Testis (tissue), 3 donors: ENCODE results near the gene COQ7. TPM values are rescaled to one million over a fixed set of nuclear protein-coding genes. Genes with fewer than 3 reads are reported as not detected.

Experiments
- DNase-seq: peaks from one replicate; pipeline ENCODE4 v3.0.0-alpha.2; 2019
- H3K27ac ChIP-seq, 2 donors: fragments of 200-600 bp; sonication (generic); one replicate each; pipeline ENCODE4 v1.5.1; 2019
- H3K27me3 ChIP-seq: fragments of 200-600 bp; sonication (generic); one replicate; pipeline ENCODE4 v1.5.1; 2019
- H3K36me3 ChIP-seq: fragments of 200-600 bp; sonication (generic); one replicate; pipeline ENCODE4 v1.5.1; 2017; ENCODE audit warnings: low read depth; ENCODE audit errors: missing control alignments
- H3K4me1 ChIP-seq: fragments of 200-600 bp; sonication (generic); one replicate; pipeline ENCODE4 v1.5.1; 2019
- H3K4me3 ChIP-seq, 2 donors: fragments of 200-600 bp; sonication (generic); one replicate each; pipeline ENCODE4 v1.5.1; 2017 to 2019
- H3K9me3 ChIP-seq: fragments of 200-600 bp; sonication (generic); one replicate; pipeline ENCODE4 v1.5.1; 2017
- POLR2A ChIP-seq: fragments of 450-650 bp; IDR thresholded peaks from one replicate; pipeline ENCODE4 v1.6.1; 2017; ENCODE audit warnings: antibody characterized with exemption, mild to moderate bottlenecking, moderate library complexity
- WGBS, 2 donors: methylation state at CpG; one replicate each; pipeline ENCODE4 v1.1.5; 2018; 5-methylcytosine and 5-hydroxymethylcytosine counted together
- intact Hi-C: fragments of 100-400 bp; cut with DNase I; formaldehyde crosslinking; loops from one replicate; pipeline ENCODE4 v1.15.1; 2023; ENCODE audit warnings: low total_unique reads
- polyA plus RNA-seq: library from polyadenylated mRNA; stranded (reverse); fragments of 350-450 nt; fragmentation: Illumina TruSeq; extraction: RNeasy Lipid Tissue Mini Kit (QIAGEN cat#74804); gene quantifications from one replicate; pipeline ENCODE4 v1.2.3, GENCODE V29; 2014; ENCODE audit warnings: low read depth, low replicate concordance; ENCODE audit not compliant: insufficient read depth
- total RNA-seq, 2 donors: library from RNA; depleted of rRNA; stranded (reverse); fragments of >200 nt; gene quantifications; one replicate each; pipeline ENCODE4 v1.2.3, GENCODE V29; 2016
- TF ChIP-seq, protein P1 (sequence below), 3 experiments: fragments of 450-650 bp in 2 of 3; fragments of 200-600 bp in 1 of 3; sonication (generic) in 1 of 3; IDR thresholded peaks; one replicate each; pipeline ENCODE4 v1.5.1; 2016 to 2019; ENCODE audit warnings: antibody characterized with exemption in 3 of 3, mild to moderate bottlenecking in 2 of 3, moderate library complexity in 1 of 3

Gene COQ7
- total and polyA plus RNA-seq, 3 donors from 2014 or later = 42.0 to 58.4 (median 53.6) TPM

DNA sequence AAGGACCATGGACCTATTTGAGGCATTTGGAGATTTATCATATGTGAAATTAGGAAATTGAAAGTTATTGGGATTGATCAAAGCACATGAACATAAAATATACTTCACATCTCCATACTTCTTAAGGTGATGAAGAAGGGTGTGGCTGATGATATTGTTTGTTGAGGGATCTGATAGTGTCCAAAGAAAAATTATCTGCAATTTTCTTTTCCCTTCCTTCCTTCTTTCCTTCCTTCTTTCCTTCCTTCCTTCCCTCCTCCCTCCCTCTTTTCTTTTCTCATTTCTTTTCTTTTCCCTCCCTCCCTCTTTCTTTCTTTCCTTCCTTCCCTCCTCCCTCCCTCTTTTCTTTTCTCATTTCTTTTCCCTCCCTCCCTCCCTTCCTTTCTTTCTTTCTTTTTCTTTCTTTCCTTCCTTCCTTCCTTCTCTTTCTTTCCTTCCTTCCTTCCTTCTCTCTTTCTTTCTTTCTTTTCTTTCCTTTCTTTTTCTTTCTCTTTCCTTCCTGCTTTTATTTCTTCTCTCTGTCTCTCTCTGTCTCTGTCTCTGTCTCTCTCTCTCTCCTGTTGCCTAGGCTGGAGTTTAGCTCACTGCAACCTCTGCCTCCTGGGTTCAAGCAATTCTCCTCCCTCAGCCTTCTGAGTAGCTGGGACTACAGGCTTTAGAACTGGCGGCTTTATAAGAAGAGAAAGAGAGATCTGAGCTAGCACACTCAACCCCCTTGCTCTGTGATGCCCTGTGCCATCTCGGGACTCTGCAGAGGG, 25.4 kb downstream of the COQ7 start:
- WGBS, 2 donors = 67 to 79% methylated on average over 2 of the region's 2 CpGs
- intact Hi-C loops = no loop called here
- H3K27me3 ChIP-seq = no peaks in the 10 kb centered on the region
- no peaks in the 10 kb centered on the region for H3K36me3 ChIP-seq
- no peaks in the 10 kb centered on the region for H3K9me3 ChIP-seq
- H3K27ac ChIP-seq = no peak overlapping the region
- TF ChIP-seq, protein P1, sequence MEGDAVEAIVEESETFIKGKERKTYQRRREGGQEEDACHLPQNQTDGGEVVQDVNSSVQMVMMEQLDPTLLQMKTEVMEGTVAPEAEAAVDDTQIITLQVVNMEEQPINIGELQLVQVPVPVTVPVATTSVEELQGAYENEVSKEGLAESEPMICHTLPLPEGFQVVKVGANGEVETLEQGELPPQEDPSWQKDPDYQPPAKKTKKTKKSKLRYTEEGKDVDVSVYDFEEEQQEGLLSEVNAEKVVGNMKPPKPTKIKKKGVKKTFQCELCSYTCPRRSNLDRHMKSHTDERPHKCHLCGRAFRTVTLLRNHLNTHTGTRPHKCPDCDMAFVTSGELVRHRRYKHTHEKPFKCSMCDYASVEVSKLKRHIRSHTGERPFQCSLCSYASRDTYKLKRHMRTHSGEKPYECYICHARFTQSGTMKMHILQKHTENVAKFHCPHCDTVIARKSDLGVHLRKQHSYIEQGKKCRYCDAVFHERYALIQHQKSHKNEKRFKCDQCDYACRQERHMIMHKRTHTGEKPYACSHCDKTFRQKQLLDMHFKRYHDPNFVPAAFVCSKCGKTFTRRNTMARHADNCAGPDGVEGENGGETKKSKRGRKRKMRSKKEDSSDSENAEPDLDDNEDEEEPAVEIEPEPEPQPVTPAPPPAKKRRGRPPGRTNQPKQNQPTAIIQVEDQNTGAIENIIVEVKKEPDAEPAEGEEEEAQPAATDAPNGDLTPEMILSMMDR (IDR thresholded peaks at IDR 0.05) = no peak
- no peak for TF ChIP-seq POLR2A
- no peak for DNase-seq
- no peak overlapping the region for H3K4me3 ChIP-seq
- no peaks in the 10 kb centered on the region for H3K4me1 ChIP-seq

DNA sequence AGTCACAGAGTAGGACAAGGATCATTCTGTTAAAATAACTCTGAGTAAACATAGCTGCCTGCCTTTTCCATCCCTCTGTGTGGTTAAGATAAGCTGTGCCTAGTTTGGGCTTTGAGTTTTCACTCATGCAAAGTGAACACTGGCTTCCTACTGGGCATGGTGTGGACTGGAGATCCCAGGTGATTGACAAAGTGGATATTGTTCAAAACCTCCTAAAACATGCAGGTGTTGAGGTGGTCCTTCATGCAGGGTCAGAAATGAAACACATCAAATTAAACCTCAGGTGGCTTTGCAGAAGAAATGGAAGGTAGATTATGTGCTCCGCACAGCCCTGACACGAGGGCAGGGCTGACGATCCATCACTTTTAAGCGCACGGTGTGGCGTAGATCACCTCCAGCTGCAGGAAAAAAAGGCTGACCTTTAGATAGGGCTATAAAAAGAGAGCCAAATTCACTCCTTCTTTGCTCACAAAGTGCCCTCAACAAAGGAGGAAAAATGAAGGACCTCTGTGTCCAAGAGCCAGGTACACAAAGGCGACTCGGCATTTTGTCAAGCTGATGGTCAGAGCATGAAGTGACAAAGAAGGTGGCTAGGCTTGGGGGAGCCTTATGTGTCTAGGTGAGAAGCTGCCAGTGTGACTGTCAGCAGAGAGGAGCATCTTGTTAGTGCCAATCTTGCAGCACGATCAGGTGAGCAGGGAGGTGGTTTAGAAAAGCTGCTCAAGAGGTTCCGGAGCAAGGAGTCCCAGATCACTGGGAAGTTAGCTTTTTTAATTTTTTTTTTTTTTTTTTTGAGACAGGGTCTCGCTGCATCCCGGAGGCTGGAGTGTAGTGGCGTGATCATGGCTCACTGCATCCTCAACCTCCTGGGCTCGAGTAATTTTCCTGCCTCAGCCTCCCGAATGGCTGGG, 26.5 kb downstream of the COQ7 start:
- H3K27ac ChIP-seq = no peak overlapping the region
- no peaks in the 10 kb centered on the region for H3K4me1 ChIP-seq
- H3K4me3 ChIP-seq = no peak overlapping the region
- WGBS, 2 donors = 79% methylated on average over 15 of the region's 15 CpGs
- DNase-seq = no peak
- no peaks in the 10 kb centered on the region for H3K9me3 ChIP-seq
- no peaks in the 10 kb centered on the region for H3K36me3 ChIP-seq
- TF ChIP-seq, protein P1 (IDR thresholded peaks at IDR 0.05) = no peak
- no peak for TF ChIP-seq POLR2A
- no peaks in the 10 kb centered on the region for H3K27me3 ChIP-seq
- intact Hi-C loops = no loop called here

DNA sequence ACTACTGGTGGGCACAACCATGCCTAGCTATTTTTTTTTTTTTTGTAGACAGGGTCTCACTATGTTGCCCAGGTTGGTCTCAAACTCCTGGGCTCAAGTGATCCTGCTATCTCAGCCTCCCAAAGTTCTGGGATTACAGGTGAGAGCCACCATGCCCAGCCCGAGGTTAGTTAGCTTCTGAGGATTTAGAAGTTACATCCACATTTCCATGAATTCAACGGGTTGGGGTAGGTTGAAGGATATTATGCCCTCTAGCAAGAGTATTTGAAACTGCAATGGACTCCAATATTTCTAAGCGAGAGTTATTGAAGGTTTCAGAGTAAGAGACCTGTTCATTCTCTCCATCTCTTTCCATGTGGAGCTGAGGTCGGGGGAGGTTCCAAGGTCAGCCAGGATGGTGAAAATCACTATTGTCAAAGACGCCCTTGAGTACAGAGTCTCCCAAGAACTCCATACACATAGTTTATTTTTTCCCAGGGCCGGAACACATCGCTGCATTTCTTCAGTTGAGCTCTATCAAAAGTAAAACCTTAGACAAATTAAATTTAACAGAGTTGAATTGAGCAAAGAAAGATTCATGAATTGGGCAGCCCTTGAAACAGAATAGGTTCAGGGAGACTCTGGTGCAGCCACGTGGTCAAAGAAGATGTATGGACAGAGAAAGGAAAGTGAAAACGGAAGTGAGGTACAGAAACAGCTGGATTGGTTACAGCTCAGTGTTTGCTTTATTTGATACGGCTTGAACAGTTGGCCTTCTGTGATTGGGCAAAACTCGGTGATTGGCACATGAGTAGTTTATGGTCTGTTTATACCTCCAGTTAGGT, 27.3 kb downstream of the COQ7 start:
- TF ChIP-seq, protein P1 (IDR thresholded peaks at IDR 0.05) = peak in 1 of 3 experiments; percentile 18
- no peak for TF ChIP-seq POLR2A
- H3K27me3 ChIP-seq = no peaks in the 10 kb centered on the region
- intact Hi-C loops = no loop called here
- H3K4me1 ChIP-seq = no peaks in the 10 kb centered on the region
- H3K4me3 ChIP-seq = no peak overlapping the region
- no peaks in the 10 kb centered on the region for H3K9me3 ChIP-seq
- H3K27ac ChIP-seq = no peak overlapping the region
- DNase-seq = no peak
- WGBS, 2 donors = 69 to 75% methylated on average over 11 of the region's 11 CpGs
- no peaks in the 10 kb centered on the region for H3K36me3 ChIP-seq

DNA sequence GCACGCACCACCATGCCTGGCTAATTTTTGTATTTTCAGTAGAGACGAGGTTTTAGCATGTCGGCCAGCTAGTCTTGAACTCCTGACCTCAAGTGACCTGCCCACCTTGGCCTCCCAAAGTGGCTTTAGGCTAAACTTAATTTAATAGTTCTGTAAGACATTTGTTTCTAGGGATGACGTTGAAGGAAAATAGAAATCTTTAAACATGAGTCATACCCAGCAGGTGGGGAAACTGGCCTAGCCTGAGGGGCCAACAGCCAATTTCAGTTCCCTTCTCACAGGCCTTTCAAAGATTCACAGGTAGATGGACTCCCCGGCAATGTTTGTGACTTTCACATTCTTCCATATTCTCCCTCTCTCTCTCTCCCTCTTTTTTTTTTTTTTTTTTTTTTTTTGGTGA, 28.2 kb downstream of the COQ7 start:
- intact Hi-C loops = no loop called here
- DNase-seq = no peak
- no peaks in the 10 kb centered on the region for H3K4me1 ChIP-seq
- no peak overlapping the region for H3K27ac ChIP-seq
- no peaks in the 10 kb centered on the region for H3K27me3 ChIP-seq
- WGBS, 2 donors = 88% methylated on average over 5 of the region's 5 CpGs
- no peaks in the 10 kb centered on the region for H3K9me3 ChIP-seq
- no peak overlapping the region for H3K4me3 ChIP-seq
- TF ChIP-seq POLR2A = no peak
- TF ChIP-seq, protein P1 (IDR thresholded peaks at IDR 0.05) = no peak
- H3K36me3 ChIP-seq = no peaks in the 10 kb centered on the region
